Activated effector memory CD4-positive, alpha-beta T cell treated with anti-CD3 and anti-CD28 coated beads, Interleukin-2, amount 50 U/mL, for 16 hours (primary cell): ENCODE measurements around the gene ADGRB2.

Source experiments
- DNase-seq: peaks from one replicate; pipeline ENCODE4 v3.0.0-alpha.2; 2020

ADGRB2 gene

GRCh38 chr1:31748365-31748764 lies 15.8 kb downstream of the ADGRB2 start:
- DNase-seq, result no peak

- no peak for DNase-seq
Observed at GRCh38 chr1:31747304-31747703, 16.8 kb downstream of the ADGRB2 start.

GRCh38 chr1:31746687-31747086 lies 17.5 kb downstream of the ADGRB2 start:
- no peak for DNase-seq

- no peak for DNase-seq
Observed at GRCh38 chr1:31745946-31746670, 18.0 kb downstream of the ADGRB2 start.

- DNase-seq, result peak; percentile 80
Observed at GRCh38 chr1:31745096-31745945, 18.8 kb downstream of the ADGRB2 start.

GRCh38 chr1:31744165-31744888 lies 19.8 kb downstream of the ADGRB2 start:
- no peak for DNase-seq

GRCh38 chr1:31742462-31743212 lies 21.5 kb downstream of the ADGRB2 start:
- DNase-seq, result no peak

GRCh38 chr1:31739346-31739745 lies 24.8 kb downstream of the ADGRB2 start:
- peak; percentile 80 for DNase-seq

GRCh38 chr1:31736675-31737074 lies 27.5 kb downstream of the ADGRB2 start:
- peak; percentile 81 for DNase-seq

- DNase-seq, result no peak
Observed at GRCh38 chr1:31735571-31735970, 28.6 kb downstream of the ADGRB2 start.

GRCh38 chr1:31734582-31735107 lies 29.5 kb downstream of the ADGRB2 start:
- no peak for DNase-seq

GRCh38 chr1:31733389-31734219 lies 30.5 kb downstream of the ADGRB2 start:
- DNase-seq, result no peak

GRCh38 chr1:31732751-31733289 lies 31.3 kb downstream of the ADGRB2 start:
- DNase-seq, result no peak

GRCh38 chr1:31732343-31732742 lies 31.8 kb downstream of the ADGRB2 start:
- DNase-seq, result no peak

- no peak for DNase-seq
Observed at GRCh38 chr1:31731049-31731565, 33.0 kb downstream of the ADGRB2 start.

GRCh38 chr1:31730336-31731048 lies 33.6 kb downstream of the ADGRB2 start:
- DNase-seq, result no peak

- no peak for DNase-seq
Observed at GRCh38 chr1:31727849-31728248, 36.3 kb downstream of the ADGRB2 start.

- DNase-seq, result no peak
Observed at GRCh38 chr1:31727195-31727594, 36.9 kb downstream of the ADGRB2 start.

GRCh38 chr1:31726715-31727114 lies 37.4 kb downstream of the ADGRB2 start:
- no peak for DNase-seq
